Keratinocyte (primary cell): ENCODE results near the gene ENKD1. TPM values are rescaled to one million over a fixed set of nuclear protein-coding genes. Genes with fewer than 3 reads are reported as not detected.

ENCODE experiments used
- DNase-seq: peaks from one replicate; pipeline ENCODE4 v3.0.0-alpha.2; 2011; ENCODE audit warnings: low read depth, missing footprints, low spot score
- FAIRE-seq: peaks from 2 replicates; lab custom pipeline; 2011; peaks lifted over from hg19 to GRCh38; lab: Jason Lieb, UNC
- H2AFZ ChIP-seq: 2 replicates; pipeline ENCODE4 v1.6.0; 2012; ENCODE audit warnings: low read length, control low read depth, inconsistent platforms; ENCODE audit not compliant: control insufficient read depth
- H3K27ac ChIP-seq: 2 replicates; pipeline ENCODE4 v1.5.1; 2011; ENCODE audit warnings: low read length; ENCODE audit not compliant: control insufficient read depth, insufficient read depth
- H3K27me3 ChIP-seq: 3 replicates; pipeline ENCODE4 v1.6.0; 2011; ENCODE audit warnings: low read length; ENCODE audit not compliant: control insufficient read depth, insufficient read depth; ENCODE audit errors: extremely low read depth
- H3K36me3 ChIP-seq, 2 experiments: 2 replicates in 1 of 2; 3 replicates in 1 of 2; pipeline ENCODE4 v1.5.1; 2011; ENCODE audit warnings: low read length in 2 of 2, mild to moderate bottlenecking in 1 of 2; ENCODE audit not compliant: control insufficient read depth in 2 of 2, insufficient read depth in 2 of 2; ENCODE audit errors: extremely low read depth in 1 of 2
- H3K4me1 ChIP-seq: 3 replicates; pipeline ENCODE4 v1.5.1; 2011; ENCODE audit warnings: low read length; ENCODE audit not compliant: control insufficient read depth, insufficient read depth; ENCODE audit errors: extremely low read depth
- H3K4me2 ChIP-seq: 3 replicates; pipeline ENCODE4 v1.6.0; 2011; ENCODE audit warnings: low read depth, low read length; ENCODE audit not compliant: control insufficient read depth, insufficient read depth; ENCODE audit errors: extremely low read depth
- H3K4me3 ChIP-seq, 3 experiments: fragments of 200-600 bp in 1 of 3; sonication (generic) in 1 of 3; 2 replicates in 2 of 3; 3 replicates in 1 of 3; pipeline ENCODE4 v1.5.1; 2011 to 2016; ENCODE audit warnings: low read length in 3 of 3, mild to moderate bottlenecking in 3 of 3, control low read depth in 2 of 3, inconsistent platforms in 1 of 3, low read depth in 1 of 3, mixed read lengths in 1 of 3, mixed run types in 1 of 3, moderate library complexity in 1 of 3; ENCODE audit not compliant: control insufficient read depth in 2 of 3, insufficient read depth in 2 of 3; ENCODE audit errors: extremely low read depth in 1 of 3
- H3K79me2 ChIP-seq: 2 replicates; pipeline ENCODE4 v1.6.0; 2012; ENCODE audit warnings: low read length; ENCODE audit not compliant: control insufficient read depth, insufficient read depth
- H3K9ac ChIP-seq: 3 replicates; pipeline ENCODE4 v1.6.0; 2011; ENCODE audit warnings: low read length; ENCODE audit not compliant: control insufficient read depth, insufficient read depth; ENCODE audit errors: extremely low read depth
- H3K9me1 ChIP-seq: 3 replicates; pipeline ENCODE4 v1.6.0; 2011; ENCODE audit warnings: low read length; ENCODE audit not compliant: control insufficient read depth, insufficient read depth; ENCODE audit errors: extremely low read depth
- H3K9me3 ChIP-seq: 2 replicates; pipeline ENCODE4 v1.5.1; 2012; ENCODE audit warnings: low read depth, low read length; ENCODE audit not compliant: control insufficient read depth
- H4K20me1 ChIP-seq: 3 replicates; pipeline ENCODE4 v1.6.0; 2011; ENCODE audit warnings: low read length; ENCODE audit not compliant: control insufficient read depth, insufficient read depth; ENCODE audit errors: extremely low read depth
- EZH2 ChIP-seq: IDR thresholded peaks from one replicate; pipeline ENCODE4 v1.6.1; 2012; ENCODE audit warnings: inconsistent platforms, mild to moderate bottlenecking, low read length, moderate library complexity
- dilution Hi-C: fragments of 300-500 bp; cut with MboI; formaldehyde crosslinking; loops from one replicate; pipeline ENCODE4 v1.7.0; 2020; ENCODE audit warnings: low sequenced_read_pairs; ENCODE audit not compliant: extremely low pct_ligation_motif_present
- polyA plus RNA-seq, 5 experiments: library from polyadenylated mRNA; depleted of rRNA in 3 of 5; stranded (reverse) in 3 of 5; stranded (forward) in 1 of 5; unstranded in 1 of 5; fragments of >200 nt; gene quantifications; 1 replicate in 1 of 5; 2 replicates in 3 of 5; 3 replicates in 1 of 5; pipeline versions ENCODE4 v1.2.1 to v1.2.3, GENCODE V29; 2011 to 2012; ENCODE audit warnings: missing spikeins in 2 of 5, low read depth in 1 of 5, low replicate concordance in 1 of 5
- TF ChIP-seq, protein P1 (sequence below), 3 experiments: IDR thresholded peaks in 1 of 3; conservative IDR thresholded peaks in 1 of 3; optimal IDR thresholded peaks in 1 of 3; 2 replicates in 2 of 3; 3 replicates in 1 of 3; pipeline versions ENCODE3 to v1.5.1; 2011; ENCODE audit warnings: low read length in 3 of 3, mild to moderate bottlenecking in 3 of 3, moderate library complexity in 2 of 3, control low read depth in 1 of 3, inconsistent platforms in 1 of 3; ENCODE audit not compliant: insufficient read depth in 2 of 3; ENCODE audit errors: extremely low read depth in 1 of 3

ENKD1 gene
- polyA plus RNA-seq, 1 donor (not counting 4 experiments of a cell fraction or from before 2014, with no cell fraction given), result 4.4 TPM

GRCh38 chr16:67613808-67614207 lies 52.7 kb downstream of the ENKD1 start:
- no peak for TF ChIP-seq EZH2
- TF ChIP-seq, protein P1, sequence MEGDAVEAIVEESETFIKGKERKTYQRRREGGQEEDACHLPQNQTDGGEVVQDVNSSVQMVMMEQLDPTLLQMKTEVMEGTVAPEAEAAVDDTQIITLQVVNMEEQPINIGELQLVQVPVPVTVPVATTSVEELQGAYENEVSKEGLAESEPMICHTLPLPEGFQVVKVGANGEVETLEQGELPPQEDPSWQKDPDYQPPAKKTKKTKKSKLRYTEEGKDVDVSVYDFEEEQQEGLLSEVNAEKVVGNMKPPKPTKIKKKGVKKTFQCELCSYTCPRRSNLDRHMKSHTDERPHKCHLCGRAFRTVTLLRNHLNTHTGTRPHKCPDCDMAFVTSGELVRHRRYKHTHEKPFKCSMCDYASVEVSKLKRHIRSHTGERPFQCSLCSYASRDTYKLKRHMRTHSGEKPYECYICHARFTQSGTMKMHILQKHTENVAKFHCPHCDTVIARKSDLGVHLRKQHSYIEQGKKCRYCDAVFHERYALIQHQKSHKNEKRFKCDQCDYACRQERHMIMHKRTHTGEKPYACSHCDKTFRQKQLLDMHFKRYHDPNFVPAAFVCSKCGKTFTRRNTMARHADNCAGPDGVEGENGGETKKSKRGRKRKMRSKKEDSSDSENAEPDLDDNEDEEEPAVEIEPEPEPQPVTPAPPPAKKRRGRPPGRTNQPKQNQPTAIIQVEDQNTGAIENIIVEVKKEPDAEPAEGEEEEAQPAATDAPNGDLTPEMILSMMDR (optimal IDR thresholded peaks at IDR 0.05 in 1 of 3, IDR thresholded peaks at IDR 0.05 in 1 of 3, conservative IDR thresholded peaks at IDR 0.05 in 1 of 3; ENCODE audit: extremely low read depth in 1 of 3, insufficient read depth in 2 of 3, low read length in 3 of 3), result peak in 2 of 3 experiments; percentile 7 to 45
- Histone ChIP-seq H3K9me3 (no peaks in the 10 kb centered on the region), H3K36me3 (peaks cover 16 to 20% of the 10 kb centered on the region in 2 experiments), H3K9me1 (no peaks in the 10 kb centered on the region), H3K4me3 (no peak overlapping the region), H4K20me1 (no peaks in the 10 kb centered on the region), H3K4me1 (no peaks in the 10 kb centered on the region), H2AFZ (no peak overlapping the region), H3K27me3 (no peaks in the 10 kb centered on the region), H3K79me2 (peaks cover 6% of the 10 kb centered on the region), H3K27ac (no peak overlapping the region), H3K9ac (no peak overlapping the region), H3K4me2 (no peak overlapping the region)
- no peak for FAIRE-seq
- no peak for DNase-seq
- dilution Hi-C loops, result no loop called here

Other genes with a start within 250 kb of the ENKD1 start
- 0.59 to 2.4 TPM (median 0.93 TPM) in 3 replicates for gene HSD11B2, start 235.6 kb downstream of the ENKD1 start, polyA plus RNA-seq
- gene ATP6V0D1, start 185.6 kb downstream of the ENKD1 start, polyA plus RNA-seq, result 97.1 to 199 TPM (median 117 TPM) in 3 replicates
- gene AGRP, start 183.2 kb downstream of the ENKD1 start, polyA plus RNA-seq, result not detected in 3 replicates
- 4.1 to 19.4 TPM (median 5.3 TPM) in 3 replicates for gene RIPOR1, start 137.9 kb downstream of the ENKD1 start, polyA plus RNA-seq
- 15.2 to 31.7 TPM (median 21.4 TPM) in 3 replicates for gene CTCF, start 104.2 kb downstream of the ENKD1 start, polyA plus RNA-seq
- gene CARMIL2, start 21.6 kb downstream of the ENKD1 start, polyA plus RNA-seq, result 0.06 to 0.12 TPM in 2 of 3 replicates, not detected in the other
- gene ACD, start 6.5 kb downstream of the ENKD1 start, polyA plus RNA-seq, result 12.9 to 16.7 TPM (median 13.2 TPM) in 3 replicates
- 0.05 to 0.23 TPM (median 0.20 TPM) in 3 replicates for gene PARD6A, start 5.8 kb downstream of the ENKD1 start, polyA plus RNA-seq
- 0.10 to 0.24 TPM (median 0.17 TPM) in 3 replicates for gene C16orf86, start 64 bp upstream of the ENKD1 start, polyA plus RNA-seq
- 13.2 to 19.3 TPM (median 13.8 TPM) in 3 replicates for gene GFOD2, start 52.6 kb upstream of the ENKD1 start, polyA plus RNA-seq
- gene RANBP10, start 139.8 kb upstream of the ENKD1 start, polyA plus RNA-seq, result 9.3 to 9.9 TPM (median 9.5 TPM) in 3 replicates
- 0.43 to 1.5 TPM (median 0.54 TPM) in 3 replicates for gene TSNAXIP1, start 140.1 kb upstream of the ENKD1 start, polyA plus RNA-seq
- gene THAP11, start 175.6 kb upstream of the ENKD1 start, polyA plus RNA-seq, result 9.2 to 13.1 TPM (median 11.8 TPM) in 3 replicates
- 173 to 569 TPM (median 189 TPM) in 3 replicates for gene NUTF2, start 180.2 kb upstream of the ENKD1 start, polyA plus RNA-seq
- gene CENPT, start 180.9 kb upstream of the ENKD1 start, polyA plus RNA-seq, result 30.1 to 57.1 TPM (median 41.3 TPM) in 3 replicates
- gene EDC4, start 206.3 kb upstream of the ENKD1 start, polyA plus RNA-seq, result 16.7 to 28.0 TPM (median 25.4 TPM) in 3 replicates
- not detected in 3 replicates for gene NRN1L, start 218.1 kb upstream of the ENKD1 start, polyA plus RNA-seq
- gene PSKH1, start 226.5 kb upstream of the ENKD1 start, polyA plus RNA-seq, result 10.7 to 19.5 TPM (median 13.7 TPM) in 3 replicates